Astrocyte (in vitro differentiated cells and primary cell): Measurements from ENCODE around the gene DIRAS1. TPM values are rescaled to one million over a fixed set of nuclear protein-coding genes. Genes with fewer than 3 reads are reported as not detected.

Experiments
- DNase-seq: peaks from one replicate; pipeline ENCODE4 v3.0.0-alpha.2; 2010; ENCODE audit warnings: low read depth
- FAIRE-seq: peaks from 2 replicates; lab custom pipeline; 2011; peaks lifted over from hg19 to GRCh38; lab: Jason Lieb, UNC
- H2AFZ ChIP-seq: 2 replicates; pipeline ENCODE4 v1.6.0; 2012; ENCODE audit warnings: low read depth, low read length, inconsistent platforms
- H3K27ac ChIP-seq: 2 replicates; pipeline ENCODE4 v1.5.1; 2011; ENCODE audit warnings: low read depth, low read length, inconsistent platforms
- H3K27me3 ChIP-seq: 2 replicates; pipeline ENCODE4 v1.6.0; 2011; ENCODE audit warnings: low read length, inconsistent platforms; ENCODE audit not compliant: insufficient read depth
- H3K36me3 ChIP-seq: 2 replicates; pipeline ENCODE4 v1.5.1; 2011; ENCODE audit warnings: low read length, inconsistent platforms; ENCODE audit not compliant: insufficient read depth
- H3K4me1 ChIP-seq: 2 replicates; pipeline ENCODE4 v1.5.1; 2011; ENCODE audit warnings: low read length, inconsistent platforms; ENCODE audit not compliant: insufficient read depth
- H3K4me2 ChIP-seq: 2 replicates; pipeline ENCODE4 v1.6.0; 2012; ENCODE audit warnings: low read length, inconsistent platforms
- H3K4me3 ChIP-seq: 2 replicates; pipeline ENCODE4 v1.5.1; 2011; ENCODE audit warnings: low read depth, mild to moderate bottlenecking, low read length, inconsistent platforms; ENCODE audit not compliant: insufficient read depth
- H3K79me2 ChIP-seq: 2 replicates; pipeline ENCODE4 v1.6.0; 2012; ENCODE audit warnings: mild to moderate bottlenecking, low read length, inconsistent platforms; ENCODE audit not compliant: insufficient read depth
- H3K9ac ChIP-seq: 2 replicates; pipeline ENCODE4 v1.6.0; 2012; ENCODE audit warnings: mild to moderate bottlenecking, low read length, inconsistent platforms
- H3K9me3 ChIP-seq: 2 replicates; pipeline ENCODE4 v1.5.1; 2012; ENCODE audit warnings: low read depth, mild to moderate bottlenecking, low read length, inconsistent platforms; ENCODE audit not compliant: insufficient read depth
- H4K20me1 ChIP-seq: 2 replicates; pipeline ENCODE4 v1.6.0; 2012; ENCODE audit warnings: low read length, inconsistent platforms; ENCODE audit not compliant: insufficient read depth
- H3K27ac Mint-ChIP-seq: one replicate; pipeline ENCODE4 v1.8.0; 2021; ENCODE audit warnings: mild to moderate bottlenecking, mixed read lengths; ENCODE audit not compliant: unreplicated experiment
- H3K27me3 Mint-ChIP-seq: one replicate; pipeline ENCODE4 v1.8.0; 2021; ENCODE audit warnings: low read depth, mixed read lengths; ENCODE audit not compliant: unreplicated experiment
- H3K36me3 Mint-ChIP-seq: one replicate; pipeline ENCODE4 v1.8.0; 2021; ENCODE audit warnings: low read depth, mixed read lengths; ENCODE audit not compliant: unreplicated experiment
- H3K4me1 Mint-ChIP-seq: one replicate; pipeline ENCODE4 v1.8.0; 2021; ENCODE audit warnings: low read depth, mixed read lengths; ENCODE audit not compliant: unreplicated experiment
- H3K4me3 Mint-ChIP-seq: one replicate; pipeline ENCODE4 v1.8.0; 2021; ENCODE audit warnings: mild to moderate bottlenecking, moderate library complexity, mixed read lengths; ENCODE audit not compliant: unreplicated experiment
- H3K9me3 Mint-ChIP-seq: one replicate; pipeline ENCODE4 v1.8.0; 2021; ENCODE audit warnings: mild to moderate bottlenecking, mixed read lengths; ENCODE audit not compliant: unreplicated experiment
- CTCF ChIP-seq: IDR thresholded peaks from 2 replicates; pipeline ENCODE4 v1.5.1; 2011; ENCODE audit warnings: low read depth, mild to moderate bottlenecking, inconsistent platforms, low read length, moderate library complexity; ENCODE audit not compliant: insufficient read depth
- EZH2 ChIP-seq: IDR thresholded peaks from 2 replicates; pipeline ENCODE4 v1.6.1; 2012; ENCODE audit warnings: mild to moderate bottlenecking, low read length, inconsistent platforms; ENCODE audit not compliant: insufficient read depth
- total RNA-seq: library from RNA; stranded (reverse); gene quantifications from 2 replicates; pipeline ENCODE4 v1.2.1, GENCODE V29; 2021

DIRAS1 gene
- total RNA-seq, 1 donor from 2014 or later, result 5.9 TPM

- H3K4me1 ChIP-seq, result no peaks in the 10 kb centered on the region
- Mint-ChIP-seq H3K9me3 (no peaks in the 10 kb centered on the region), H3K4me1 (no peaks in the 10 kb centered on the region), H3K36me3 (no peaks in the 10 kb centered on the region), H3K27me3 (peaks cover 8% of the 10 kb centered on the region), H3K4me3 (no peak overlapping the region), H3K27ac (no peak overlapping the region)
- H4K20me1 ChIP-seq, result no peaks in the 10 kb centered on the region
- no peak overlapping the region for H2AFZ ChIP-seq
- no peaks in the 10 kb centered on the region for H3K36me3 ChIP-seq
- no peaks in the 10 kb centered on the region for H3K9me3 ChIP-seq
- DNase-seq, result no peak
- H3K9ac ChIP-seq, result no peak overlapping the region
- no peaks in the 10 kb centered on the region for H3K79me2 ChIP-seq
- H3K4me3 ChIP-seq, result no peak overlapping the region
- H3K27me3 ChIP-seq, result no peaks in the 10 kb centered on the region
- no peak for TF ChIP-seq EZH2
- TF ChIP-seq CTCF, result no peak
- H3K27ac ChIP-seq, result no peak overlapping the region
- no peak for FAIRE-seq
- no peak overlapping the region for H3K4me2 ChIP-seq
Measured at GRCh38 chr19:2750808-2751437, 29.8 kb upstream of the DIRAS1 start.

GRCh38 chr19:2747349-2747748 is 26.2 kb upstream of the DIRAS1 start:
- Mint-ChIP-seq H3K27me3 (peaks cover 33% of the 10 kb centered on the region), H3K27ac (no peak overlapping the region), H3K9me3 (no peaks in the 10 kb centered on the region), H3K4me1 (no peaks in the 10 kb centered on the region), H3K4me3 (no peak overlapping the region), H3K36me3 (no peaks in the 10 kb centered on the region)
- no peaks in the 10 kb centered on the region for H3K36me3 ChIP-seq
- no peak overlapping the region for H3K27ac ChIP-seq
- FAIRE-seq (no peak), DNase-seq (no peak)
- no peak overlapping the region for H2AFZ ChIP-seq
- H3K9me3 ChIP-seq, result no peaks in the 10 kb centered on the region
- no peaks in the 10 kb centered on the region for H3K27me3 ChIP-seq
- H3K4me3 ChIP-seq, result no peak overlapping the region
- H3K79me2 ChIP-seq, result no peaks in the 10 kb centered on the region
- H3K9ac ChIP-seq, result no peak overlapping the region
- H3K4me2 ChIP-seq, result no peak overlapping the region
- no peaks in the 10 kb centered on the region for H3K4me1 ChIP-seq
- no peaks in the 10 kb centered on the region for H4K20me1 ChIP-seq
- TF ChIP-seq CTCF, result no peak
- TF ChIP-seq EZH2, result no peak

- Histone ChIP-seq H3K79me2 (peaks cover 5% of the 10 kb centered on the region), H4K20me1 (no peaks in the 10 kb centered on the region), H3K4me1 (peaks cover 3% of the 10 kb centered on the region), H3K4me3 (no peak overlapping the region), H3K27me3 (no peaks in the 10 kb centered on the region), H3K27ac (no peak overlapping the region), H3K9me3 (no peaks in the 10 kb centered on the region), H3K4me2 (no peak overlapping the region), H3K9ac (no peak overlapping the region), H2AFZ (no peak overlapping the region), H3K36me3 (no peaks in the 10 kb centered on the region)
- Mint-ChIP-seq H3K27ac (no peak overlapping the region), H3K4me3 (no peak overlapping the region), H3K9me3 (no peaks in the 10 kb centered on the region), H3K27me3 (peaks cover 45% of the 10 kb centered on the region), H3K4me1 (no peaks in the 10 kb centered on the region), H3K36me3 (no peaks in the 10 kb centered on the region)
- no peak for TF ChIP-seq CTCF
- TF ChIP-seq EZH2, result no peak
- FAIRE-seq (no peak), DNase-seq (no peak)
Measured at GRCh38 chr19:2744113-2744512, 22.9 kb upstream of the DIRAS1 start.
